A549 (cell line): ENCODE results near the gene CCDC70. TPM values are rescaled to one million over a fixed set of nuclear protein-coding genes. Genes with fewer than 3 reads are reported as not detected.

ENCODE experiments used
- ATAC-seq, 2 experiments: fragments of 200-7000 bp in 1 of 2; fragments of >200 bp in 1 of 2; cut with Nextera tagmentation in 1 of 2; cut with Tn5 transposase in 1 of 2; 3 replicates each; pipeline versions ENCODE4 v1.8.0 to v1.9.1; 2018 to 2020; ENCODE audit warnings: mild to moderate bottlenecking in 1 of 2, moderate library complexity in 1 of 2
- CTCF ChIA-PET: fragments of 300-600 bp; sonication (Branson Sonifier 250); formaldehyde crosslinking; extraction: SDS; loops from one replicate; lab custom pipeline; 2021; ENCODE audit warnings: antibody characterized with exemption, inconsistent platforms; lab: Yijun Ruan, JAX
- POLR2A ChIA-PET: fragments of 350-600 bp; formaldehyde crosslinking; extraction: SDS; loops from one replicate; lab custom pipeline; 2021; ENCODE audit warnings: antibody characterized with exemption, inconsistent platforms; lab: Yijun Ruan, JAX
- DNase-seq, 2 experiments: peaks; one replicate each; pipeline versions ENCODE4 v3.0.0 to v3.0.0-alpha.2; 2011 to 2016; ENCODE audit warnings: low read depth in 1 of 2, low spot score in 1 of 2
- FAIRE-seq: peaks from 2 replicates; lab custom pipeline; 2011; peaks lifted over from hg19 to GRCh38; lab: Jason Lieb, UNC
- H3K27ac ChIP-seq, 2 experiments: fragments of >200 bp; sonication (Bioruptor Twin); formaldehyde crosslinking; 3 replicates each; pipeline ENCODE4 v1.5.1; 2016 to 2017
- H3K4me1 ChIP-seq: fragments of >200 bp; sonication (Bioruptor Twin); formaldehyde crosslinking; 3 replicates; pipeline ENCODE4 v1.6.1; 2016
- H3K4me2 ChIP-seq: fragments of >200 bp; sonication (Bioruptor Twin); formaldehyde crosslinking; 3 replicates; pipeline ENCODE4 v1.6.1; 2016
- H3K4me3 ChIP-seq: fragments of >200 bp; sonication (Bioruptor Twin); formaldehyde crosslinking; 3 replicates; pipeline ENCODE4 v1.5.1; 2016
- H3K9me3 ChIP-seq: fragments of >200 bp; sonication (Bioruptor Twin); formaldehyde crosslinking; 3 replicates; pipeline ENCODE4 v1.6.1; 2016
- ATOH8 ChIP-seq: fragments of 250-450 bp; sonication (Bioruptor Pico); IDR thresholded peaks from 2 replicates; pipeline ENCODE4 v1.5.0; 2020; ENCODE audit warnings: low read depth, mild to moderate bottlenecking, moderate library complexity
- CBX8 ChIP-seq: fragments of 200-600 bp; sonication (generic); IDR thresholded peaks from 2 replicates; pipeline ENCODE4 v1.6.1; 2016
- CHD4 ChIP-seq: fragments of 200-600 bp; sonication (generic); IDR thresholded peaks from 2 replicates; pipeline ENCODE4 v1.6.1; 2016; ENCODE audit warnings: antibody characterized with exemption, mild to moderate bottlenecking, borderline replicate concordance
- CTCF ChIP-seq: fragments of >200 bp; sonication (Bioruptor Twin); formaldehyde crosslinking; IDR thresholded peaks from 3 replicates; pipeline ENCODE4 v1.5.1; 2016
- E2F6 ChIP-seq: IDR thresholded peaks from 2 replicates; pipeline ENCODE4 v1.6.1; 2012; ENCODE audit warnings: low read depth, borderline replicate concordance
- EP300 ChIP-seq, 2 experiments: fragments of >200 bp; sonication (Bioruptor Twin); formaldehyde crosslinking; IDR thresholded peaks; 2 replicates in 1 of 2; 3 replicates in 1 of 2; pipeline ENCODE4 v1.6.1; 2016 to 2017
- ESRRA ChIP-seq: fragments of 150-350 bp; IDR thresholded peaks from 2 replicates; pipeline ENCODE4 v1.6.1; 2014; ENCODE audit warnings: mild to moderate bottlenecking, low read length, borderline replicate concordance
- FOSB ChIP-seq: fragments of 250-450 bp; sonication (Bioruptor Pico); IDR thresholded peaks from 2 replicates; pipeline ENCODE4 v1.5.0; 2020; ENCODE audit warnings: mild to moderate bottlenecking, moderate library complexity
- HES2 ChIP-seq: fragments of >200 bp; sonication (Bioruptor Twin); formaldehyde crosslinking; IDR thresholded peaks from 2 replicates; pipeline ENCODE4 v1.6.1; 2016
- HEYL ChIP-seq: fragments of 250-450 bp; sonication (Bioruptor Pico); IDR thresholded peaks from 2 replicates; pipeline ENCODE4 v1.8.0; 2021; ENCODE audit warnings: mild to moderate bottlenecking, moderate library complexity
- MAZ ChIP-seq: fragments of 150-350 bp; IDR thresholded peaks from 2 replicates; pipeline ENCODE4 v1.6.1; 2014; ENCODE audit warnings: antibody characterized with exemption, low read depth, low read length, borderline replicate concordance
- MYC ChIP-seq: IDR thresholded peaks from 2 replicates; pipeline ENCODE4 v1.6.1; 2012; ENCODE audit warnings: mild to moderate bottlenecking, inconsistent platforms, low read length, improper control_type of control experiment, borderline replicate concordance
- NPAS2 ChIP-seq: fragments of 250-450 bp; sonication (Bioruptor Pico); IDR thresholded peaks from 2 replicates; pipeline ENCODE4 v1.8.0; 2022; ENCODE audit warnings: mild to moderate bottlenecking, moderate library complexity, borderline replicate concordance
- RAD21 ChIP-seq, 2 experiments: fragments of >200 bp in 1 of 2; sonication (Bioruptor Twin) in 1 of 2; formaldehyde crosslinking in 1 of 2; IDR thresholded peaks in 1 of 2; conservative IDR thresholded peaks in 1 of 2; 2 replicates in 1 of 2; 3 replicates in 1 of 2; pipeline ENCODE4 v1.6.1; 2012 to 2018; ENCODE audit warnings: inconsistent platforms in 1 of 2
- RNF2 ChIP-seq: fragments of 200-600 bp; sonication (generic); IDR thresholded peaks from 2 replicates; pipeline ENCODE4 v1.6.1; 2016; ENCODE audit warnings: low read depth, mild to moderate bottlenecking, antibody characterized with exemption, moderate library complexity, borderline replicate concordance
- SMC3 ChIP-seq: fragments of >200 bp; sonication (Bioruptor Twin); formaldehyde crosslinking; IDR thresholded peaks from 3 replicates; pipeline ENCODE4 v1.6.1; 2018; ENCODE audit warnings: inconsistent platforms
- SREBF2 ChIP-seq: fragments of 450-650 bp; IDR thresholded peaks from 2 replicates; pipeline ENCODE4 v1.6.1; 2014; ENCODE audit warnings: mild to moderate bottlenecking, moderate library complexity
- TFCP2L1 ChIP-seq: fragments of 250-450 bp; sonication (Bioruptor Pico); IDR thresholded peaks from 2 replicates; pipeline ENCODE4 v1.5.0; 2021; ENCODE audit warnings: mild to moderate bottlenecking
- ZNF302 ChIP-seq: fragments of 250-450 bp; sonication (Bioruptor Pico); IDR thresholded peaks from 2 replicates; pipeline ENCODE4 v1.9.0; 2021; ENCODE audit warnings: inconsistent platforms, mild to moderate bottlenecking, moderate library complexity
- WGBS: methylation state at CpG from one replicate; pipeline ENCODE4 v1.1.6; 2017; ENCODE audit errors: missing lambda C conversion rate; 5-methylcytosine and 5-hydroxymethylcytosine counted together
- polyA plus RNA-seq, 4 experiments: library from polyadenylated mRNA; depleted of rRNA in 3 of 4; stranded (reverse); fragments of >200 nt; fragmentation: RNase III in 1 of 4; extraction: RNeasy Plus Mini Kit Qiagen cat#74134 plus additional on column Dnase treatment in 1 of 4; gene quantifications; 2 replicates in 3 of 4; 3 replicates in 1 of 4; pipeline ENCODE4 v1.2.3, GENCODE V29; 2011 to 2017

Gene CCDC70
- polyA plus RNA-seq, 2 of the 4 experiments (the other 2 are of a cell fraction) = not detected

- CTCF ChIA-PET = interaction anchor here (1.6 to 2.5 kb wide), 2 partner anchors 15 to 285 kb away, joined by 3 to 8 read pairs; partner anchors contain the start of gene NEK5
- H3K4me2 ChIP-seq = no peak overlapping the region
- FAIRE-seq (no peak), ATAC-seq (no peak), DNase-seq (no peak)
- TF ChIP-seq HES2 (no peak), CBX8 (no peak), EP300 (IDR thresholded peaks at IDR 0.05) (no peak)
- H3K9me3 ChIP-seq = no peaks in the 10 kb centered on the region
- WGBS = 16% methylated on average over 3 of the region's 3 CpGs
- no peaks in the 10 kb centered on the region for H3K4me1 ChIP-seq
- POLR2A ChIA-PET = no interaction called here
- H3K4me3 ChIP-seq = no peak overlapping the region
- H3K27ac ChIP-seq = no peak overlapping the region
These were observed 18.2 kb upstream of the CCDC70 start for GRCh38 chr13:51843529-51843928.

GRCh38 chr13:51844862-51845573 is 16.8 kb upstream of the CCDC70 start, which contains the start of gene TMEM272:
Gene TMEM272 (minus strand): TSS chr13:51845177. CDS start chr13:51838530, 6,647 bp downstream.
- DNase-seq = peak; percentile 39 to 77
- TF ChIP-seq RNF2 = no peak
- no peak for TF ChIP-seq FOSB (CRISPR knock-in tag)
- TF ChIP-seq ZNF302 (CRISPR knock-in tag) = no peak
- no peak for TF ChIP-seq NPAS2 (CRISPR knock-in tag)
- no peak for TF ChIP-seq MAZ
- peak; percentile 56 for TF ChIP-seq E2F6
- peak; percentile 45 to 53 for TF ChIP-seq RAD21 (conservative IDR thresholded peaks at IDR 0.05 in 1 of 2, IDR thresholded peaks at IDR 0.05 in 1 of 2)
- TF ChIP-seq ESRRA = no peak
- TF ChIP-seq SREBF2 = no peak
- no peak for TF ChIP-seq CHD4
- TF ChIP-seq ATOH8 (CRISPR knock-in tag) = no peak
- TF ChIP-seq CTCF = peak; percentile 62
- TF ChIP-seq HEYL (CRISPR knock-in tag) = no peak
- no peak for TF ChIP-seq TFCP2L1 (CRISPR knock-in tag)
- no peak for TF ChIP-seq MYC
- peak; percentile 43; the same call in 2 of the 3 replicates for TF ChIP-seq SMC3
- WGBS = 17% methylated on average over 20 of the region's 20 CpGs
- Histone ChIP-seq H3K27ac (peak within 1 kb of the TSS; percentile 40 to 71; a peak in 3 of 6 replicates), H3K4me3 (peak within 1 kb of the TSS; percentile 15; the same call in 1 of the 3 replicates), H3K4me2 (peak within 1 kb of the TSS; percentile 71), H3K9me3 (no peaks in the 10 kb centered on the region), H3K4me1 (0 out of 3 replicates have a peak, but pooled peaks cover 5% of the 10 kb centered on the region)
- ChIA-PET POLR2A (no interaction called here), CTCF (interaction anchor here (0.7 to 2.5 kb wide), 14 partner anchors 12 to 284 kb away, joined by 3 to 8 read pairs (median 3); partner anchors contain the start of genes CCDC70 and NEK5)
- no peak for FAIRE-seq
- ATAC-seq = peak; percentile 88 to 95
